Cardiac muscle cell (in vitro differentiated cells and primary cell): ENCODE results near the gene PAPOLA. TPM values are rescaled to one million over a fixed set of nuclear protein-coding genes. Genes with fewer than 3 reads are reported as not detected.

ENCODE experiments used
- DNase-seq, 2 donors: peaks; one replicate each; pipeline versions ENCODE4 v3.0.0 to v3.0.0-alpha.2; 2010 to 2017; ENCODE audit warnings: low read depth in 1 of 2, low spot score in 1 of 2
- H3K27ac ChIP-seq: fragments of 200-600 bp; sonication (generic); 2 replicates; pipeline ENCODE4 v1.5.1; 2016
- H3K27me3 ChIP-seq: fragments of 200-600 bp; sonication (generic); 2 replicates; pipeline ENCODE4 v1.6.0; 2016; ENCODE audit warnings: control low read depth
- H3K36me3 ChIP-seq: fragments of 200-600 bp; sonication (generic); 2 replicates; pipeline ENCODE4 v1.5.1; 2016; ENCODE audit warnings: control low read depth
- H3K4me1 ChIP-seq: fragments of 200-600 bp; sonication (generic); 2 replicates; pipeline ENCODE4 v1.8.1; 2017; ENCODE audit warnings: low read depth, mild to moderate bottlenecking, mixed run types
- H3K4me3 ChIP-seq: fragments of 200-600 bp; sonication (generic); 2 replicates; pipeline ENCODE4 v1.5.1; 2016; ENCODE audit warnings: mild to moderate bottlenecking
- H3K9me3 ChIP-seq: fragments of 200-600 bp; sonication (generic); 2 replicates; pipeline ENCODE4 v1.5.1; 2017; ENCODE audit warnings: low read depth, mild to moderate bottlenecking, control low read depth
- CTCF ChIP-seq: IDR thresholded peaks from 2 replicates; pipeline ENCODE4 v1.5.1; 2012; ENCODE audit warnings: low read depth, mild to moderate bottlenecking, low read length
- polyA plus RNA-seq: library from polyadenylated mRNA; unstranded; fragments of >200 nt; fragmentation: Nextera tagmentation; extraction: Ambion mirVana; gene quantifications from 2 replicates; pipeline ENCODE4 v1.2.1, GENCODE V29; 2016
- total RNA-seq: library from RNA; depleted of rRNA; stranded (reverse); fragments of >200 nt; gene quantifications from 2 replicates; pipeline ENCODE4 v1.2.3, GENCODE V29; 2016

PAPOLA gene
- total and polyA plus RNA-seq, 2 experiments from 2014 or later, result 54.9 to 97.7 TPM

DNA sequence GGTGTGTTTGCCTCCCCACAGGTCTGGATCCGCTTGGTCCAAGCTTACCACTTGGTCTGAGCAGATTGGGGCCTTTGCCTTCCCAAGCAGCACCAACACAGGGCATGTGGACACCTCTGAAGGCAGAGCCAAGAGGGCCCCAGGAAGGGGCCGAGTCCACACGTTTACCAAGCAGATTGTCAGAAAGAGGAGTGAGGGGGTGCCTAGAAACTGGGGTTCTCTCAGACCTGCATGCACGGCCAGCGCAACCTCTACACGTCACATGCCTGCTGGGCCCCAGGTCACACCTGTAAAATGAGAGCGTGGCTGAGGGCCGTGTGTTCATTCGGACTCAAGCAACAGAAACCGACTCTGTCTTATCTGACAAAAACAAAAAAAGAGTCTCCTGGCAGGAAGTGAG is 96.9 kb downstream of the PAPOLA start:
- DNase-seq, result no peak
- Histone ChIP-seq H3K27me3 (no peaks in the 10 kb centered on the region), H3K4me1 (no peaks in the 10 kb centered on the region), H3K9me3 (no peaks in the 10 kb centered on the region), H3K36me3 (no peaks in the 10 kb centered on the region), H3K4me3 (no peak overlapping the region), H3K27ac (no peak overlapping the region)
- no peak for TF ChIP-seq CTCF

DNA sequence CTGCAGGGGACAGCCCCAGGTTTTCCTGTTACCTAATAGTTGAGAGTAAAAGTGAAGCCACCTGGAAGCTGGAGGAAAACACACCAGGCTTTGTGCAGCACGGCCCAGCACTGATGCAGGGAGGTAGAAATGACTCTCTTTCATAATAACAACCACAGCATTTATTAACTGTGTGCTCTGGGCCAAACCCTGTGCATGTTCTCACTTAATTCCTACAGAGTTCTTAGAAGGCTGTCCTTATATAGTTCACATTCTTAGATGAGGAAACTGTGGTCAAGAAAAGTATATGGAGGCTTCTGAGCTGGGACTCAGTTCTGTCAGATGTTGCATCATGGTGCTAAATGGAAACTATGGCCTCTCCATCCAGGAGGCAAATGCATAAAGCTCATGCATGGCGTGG is 100.0 kb downstream of the PAPOLA start:
- no peaks in the 10 kb centered on the region for H3K27me3 ChIP-seq

GRCh38 chr14:96603350-96604255 is 101.4 kb downstream of the PAPOLA start:
- no peak for DNase-seq
- H3K9me3 ChIP-seq, result no peaks in the 10 kb centered on the region
- no peak for TF ChIP-seq CTCF
- no peak overlapping the region for H3K4me3 ChIP-seq
- H3K27me3 ChIP-seq, result no peaks in the 10 kb centered on the region
- H3K36me3 ChIP-seq, result no peaks in the 10 kb centered on the region
- no peaks in the 10 kb centered on the region for H3K4me1 ChIP-seq
- H3K27ac ChIP-seq, result no peak overlapping the region

More for the DNA sequence above, 100.0 kb downstream of the PAPOLA start:
- TF ChIP-seq CTCF, result no peak
- Histone ChIP-seq H3K4me1 (no peaks in the 10 kb centered on the region), H3K36me3 (no peaks in the 10 kb centered on the region), H3K27ac (no peak overlapping the region), H3K9me3 (no peaks in the 10 kb centered on the region), H3K4me3 (no peak overlapping the region)
- DNase-seq, result no peak

DNA sequence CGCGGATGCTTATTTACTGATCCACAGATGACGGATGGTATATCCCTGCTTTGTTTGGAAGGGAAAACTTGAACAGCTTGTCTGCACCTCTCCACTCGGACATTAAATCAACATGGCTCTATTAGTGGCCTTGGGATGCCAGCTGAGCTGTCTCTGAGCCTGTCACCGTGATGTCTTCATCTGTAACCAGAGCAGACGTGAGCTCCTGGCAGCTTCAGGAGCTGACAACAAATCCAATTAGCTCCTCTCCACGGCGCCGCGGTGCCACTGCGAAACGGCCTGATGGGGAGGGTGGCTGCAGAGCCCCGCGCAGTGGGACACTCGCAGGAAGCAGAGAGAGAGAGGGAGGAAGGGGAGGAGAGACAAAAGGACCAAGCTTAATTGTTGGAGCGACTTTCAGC is 112.3 kb downstream of the PAPOLA start:
- TF ChIP-seq CTCF, result no peak
- no peak overlapping the region for H3K27ac ChIP-seq
- no peaks in the 10 kb centered on the region for H3K36me3 ChIP-seq
- no peaks in the 10 kb centered on the region for H3K27me3 ChIP-seq
- H3K4me3 ChIP-seq, result no peak overlapping the region
- no peaks in the 10 kb centered on the region for H3K9me3 ChIP-seq
- H3K4me1 ChIP-seq, result no peaks in the 10 kb centered on the region
- no peak for DNase-seq

- no peak for DNase-seq
These were observed 114.1 kb downstream of the PAPOLA start for GRCh38 chr14:96616161-96616721.

More at GRCh38 chr14:96616161-96616721, 114.1 kb downstream of the PAPOLA start:
- H3K4me3 ChIP-seq, result no peak overlapping the region
- H3K9me3 ChIP-seq, result no peaks in the 10 kb centered on the region
- no peak for TF ChIP-seq CTCF
- H3K27me3 ChIP-seq, result no peaks in the 10 kb centered on the region
- H3K27ac ChIP-seq, result no peak overlapping the region
- H3K4me1 ChIP-seq, result no peaks in the 10 kb centered on the region
- H3K36me3 ChIP-seq, result no peaks in the 10 kb centered on the region

Other genes with a start within 250 kb of the PAPOLA start
- gene BDKRB1, start 246.2 kb upstream of the PAPOLA start, total RNA-seq, result 0.09 and 0.42 TPM in 2 replicates
- not detected in 2 replicates for gene BDKRB1, start 246.2 kb upstream of the PAPOLA start, polyA plus RNA-seq
- gene ATG2B, start 139.0 kb upstream of the PAPOLA start, total RNA-seq, result 11.8 and 18.2 TPM in 2 replicates
- 3.9 and 5.8 TPM in 2 replicates for gene ATG2B, start 139.0 kb upstream of the PAPOLA start, polyA plus RNA-seq
- 11.8 and 16.4 TPM in 2 replicates for gene GSKIP, start 138.9 kb upstream of the PAPOLA start, total RNA-seq
- 27.5 and 30.8 TPM in 2 replicates for gene GSKIP, start 138.9 kb upstream of the PAPOLA start, polyA plus RNA-seq
- 5.6 and 7.6 TPM in 2 replicates for gene AK7, start 110.3 kb upstream of the PAPOLA start, total RNA-seq
- gene AK7, start 110.3 kb upstream of the PAPOLA start, polyA plus RNA-seq, result 4.1 and 7.2 TPM in 2 replicates